HTERT RPE-1 (cell line): ENCODE results near the gene METTL15.
"Not testable (repeated sequence)": the region's sequence is repeated elsewhere in the genome, so short reads cannot be mapped to it uniquely, and the experiment has no call there.

Experiments
- in situ Hi-C: fragments of 300-500 bp; cut with MboI; formaldehyde crosslinking; loops from 4 replicates; pipeline ENCODE4 v1.14.3; 2020; ENCODE audit warnings: low sequenced_read_pairs

Gene METTL15

DNA sequence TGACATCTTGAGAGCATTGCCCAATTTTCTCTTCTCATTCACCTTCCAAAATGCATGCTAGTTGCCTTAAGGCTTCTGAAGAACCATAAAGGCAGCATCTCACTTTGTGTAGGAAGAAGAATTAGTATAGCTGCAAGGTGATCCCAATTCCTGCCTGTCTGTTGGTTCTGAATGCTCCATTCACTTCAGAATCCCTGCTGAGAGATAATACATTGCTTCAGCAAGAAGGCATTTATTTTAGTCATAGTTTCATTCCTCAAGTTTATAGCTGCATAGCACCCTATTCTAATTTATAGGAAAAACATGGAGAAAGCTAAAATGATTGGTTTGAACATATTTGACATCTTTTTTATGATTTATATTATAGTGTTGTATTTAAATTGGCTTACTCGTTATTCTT, 181.3 kb downstream of the METTL15 start:
- in situ Hi-C loops, result no loop called here

GRCh38 chr11:28290995-28291394, 182.8 kb downstream of the METTL15 start:
- in situ Hi-C loops, result not testable (repeated sequence)

GRCh38 chr11:28296426-28296825, 188.2 kb downstream of the METTL15 start:
- in situ Hi-C loops, result no loop called here

DNA sequence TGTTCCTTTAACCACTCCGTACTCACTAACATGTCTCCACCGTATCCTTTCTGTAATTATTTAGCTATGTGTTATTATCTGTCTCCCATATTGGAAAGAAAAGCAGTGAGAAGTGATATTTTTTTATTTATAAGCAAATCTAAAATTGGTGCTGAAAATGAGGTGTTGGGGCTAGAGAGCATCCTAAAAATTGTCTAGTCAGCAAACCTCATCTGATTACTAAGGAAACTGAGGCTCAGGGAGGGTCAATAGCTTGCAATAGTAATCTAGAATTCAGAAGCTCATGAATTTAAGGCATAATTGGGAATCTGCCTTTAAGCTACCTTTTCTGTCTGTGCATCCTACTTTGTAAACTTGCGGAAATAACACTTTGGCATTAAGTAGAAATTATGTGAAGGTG, 190.0 kb downstream of the METTL15 start:
- in situ Hi-C loops, result no loop called here

DNA sequence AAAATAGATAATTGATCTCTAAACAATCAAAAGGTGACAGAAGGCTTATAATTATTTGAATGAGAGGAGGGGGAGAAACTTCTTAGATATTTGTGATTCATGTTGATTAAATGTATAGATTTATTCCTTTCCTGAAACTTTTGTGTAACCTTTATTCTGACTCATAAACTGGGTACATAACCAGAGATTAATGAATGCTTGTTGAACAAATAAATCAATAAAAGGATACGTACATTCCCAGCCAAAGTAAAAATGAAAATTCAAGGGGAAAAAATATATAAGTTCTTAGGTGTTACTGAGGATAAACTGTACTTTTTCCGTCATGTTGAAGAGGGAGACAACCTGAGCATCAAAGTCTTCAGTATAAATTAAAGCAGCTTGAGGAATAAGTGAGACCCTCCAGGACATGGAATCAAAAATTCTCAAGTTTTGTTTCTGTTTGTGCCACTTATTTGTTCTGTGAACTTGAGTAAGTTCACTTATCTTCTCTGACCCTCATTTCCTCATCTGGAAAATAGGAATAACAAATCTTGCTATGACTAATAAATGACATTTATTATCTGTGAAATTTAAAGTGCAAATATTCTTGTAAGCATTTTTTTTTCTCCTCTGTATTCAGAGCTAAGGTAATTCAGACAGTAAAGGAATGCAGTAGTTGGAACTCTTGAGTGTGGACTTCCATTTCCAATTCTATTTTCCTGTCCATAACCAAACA, 195.4 kb downstream of the METTL15 start:
- in situ Hi-C loops, result no loop called here

GRCh38 chr11:28315440-28315839, 207.3 kb downstream of the METTL15 start:
- in situ Hi-C loops, result no loop called here

DNA sequence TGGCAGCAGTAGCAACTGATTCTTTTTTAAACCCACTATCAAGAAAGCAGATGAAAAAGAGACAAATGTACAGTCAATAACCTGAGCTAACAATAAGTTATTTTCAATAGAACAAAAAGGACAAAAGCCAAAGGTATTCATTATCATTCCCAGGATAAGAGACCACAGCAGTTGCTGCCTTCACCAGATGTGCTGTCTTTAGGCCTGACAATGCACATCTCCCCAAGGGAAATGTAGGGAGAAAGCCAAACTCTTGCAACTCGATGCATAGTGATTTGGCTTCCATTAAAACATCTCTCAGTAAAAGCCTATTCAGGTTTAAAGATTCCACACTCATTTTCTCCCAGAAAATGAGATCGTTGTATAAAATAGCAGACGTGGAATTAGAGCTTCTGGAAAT, 210.7 kb downstream of the METTL15 start:
- in situ Hi-C loops, result no loop called here

- in situ Hi-C loops, result no loop called here
These were observed 215.4 kb downstream of the METTL15 start for GRCh38 chr11:28323621-28324020.

GRCh38 chr11:28332393-28332792, 224.2 kb downstream of the METTL15 start:
- in situ Hi-C loops, result not testable (repeated sequence)

DNA sequence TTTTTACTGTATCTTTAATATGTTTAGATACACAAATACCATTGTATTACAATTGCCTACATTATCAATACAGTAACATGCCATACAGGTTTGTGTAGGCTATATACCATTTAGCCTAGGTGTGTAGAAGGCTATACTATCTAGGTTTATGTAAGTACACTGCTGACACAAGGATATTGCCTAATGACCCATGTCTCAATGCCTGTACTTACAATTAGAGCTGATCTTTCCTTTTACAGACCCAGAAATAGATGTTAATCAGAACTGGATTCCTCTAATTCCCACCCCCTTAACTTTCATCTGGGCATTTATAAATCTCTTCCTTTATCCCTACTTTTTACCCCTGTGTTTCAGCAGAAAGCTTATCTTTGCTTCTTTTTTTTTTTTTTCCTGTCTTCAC, 229.5 kb downstream of the METTL15 start:
- in situ Hi-C loops, result no loop called here

DNA sequence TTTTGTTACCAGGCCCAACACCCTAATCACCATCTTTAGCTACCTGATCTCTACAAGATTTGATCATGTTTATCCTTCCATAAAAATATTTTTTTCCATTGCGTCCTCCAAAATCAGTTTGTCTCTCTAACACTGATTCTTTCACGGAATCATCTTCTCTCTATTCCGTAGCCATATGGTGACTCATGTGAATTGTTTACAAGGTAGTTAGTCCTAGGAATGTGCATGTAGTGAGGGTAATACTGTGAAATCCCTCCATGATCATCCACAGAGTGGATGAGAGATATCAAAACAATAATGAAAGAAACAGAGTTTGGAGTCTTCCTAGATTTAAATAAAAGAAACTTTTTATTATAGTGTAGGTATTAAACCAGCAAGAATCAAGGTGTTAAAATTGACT, 230.2 kb downstream of the METTL15 start:
- in situ Hi-C loops, result no loop called here

DNA sequence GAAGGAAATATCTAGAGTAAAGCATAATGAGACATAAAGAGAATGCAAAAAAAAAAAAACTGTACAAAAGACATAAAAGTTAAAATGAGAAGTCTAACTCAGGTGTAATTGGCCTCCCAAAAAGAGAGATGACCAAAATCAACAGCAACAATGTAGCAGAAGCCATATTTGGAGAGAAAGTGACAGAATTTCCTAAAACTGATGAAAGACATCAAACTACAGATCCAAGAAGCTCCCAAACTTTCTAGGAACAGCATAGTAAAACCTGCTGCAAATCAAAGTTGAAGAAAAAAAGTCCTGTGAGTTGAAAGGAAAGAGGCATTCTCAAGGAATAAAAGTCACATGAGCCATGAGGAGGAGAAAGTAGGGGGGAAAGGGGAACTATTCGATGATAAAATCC, 231.3 kb downstream of the METTL15 start:
- in situ Hi-C loops, result no loop called here

GRCh38 chr11:28342716-28343115, 234.5 kb downstream of the METTL15 start:
- in situ Hi-C loops, result no loop called here

GRCh38 chr11:28343304-28344233, 235.4 kb downstream of the METTL15 start:
- in situ Hi-C loops, result no loop called here

DNA sequence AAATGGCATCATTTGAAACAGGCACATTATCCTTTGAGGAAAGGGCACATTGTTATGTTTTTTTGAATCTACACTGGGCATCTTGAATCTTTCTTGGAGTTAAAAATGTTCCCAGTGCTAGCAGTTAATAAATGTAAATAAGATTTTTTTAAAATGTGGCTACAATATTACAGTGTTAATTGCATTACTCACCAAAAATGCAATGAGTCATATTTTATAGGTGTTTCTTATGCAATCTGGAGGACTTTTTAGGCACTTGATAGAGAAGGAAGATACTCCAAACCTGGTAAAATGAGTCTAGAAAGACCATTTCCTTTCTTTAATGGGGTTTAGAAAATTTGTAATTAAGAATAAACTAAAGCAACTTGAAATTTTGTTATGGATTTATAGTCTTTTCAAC, 238.0 kb downstream of the METTL15 start:
- in situ Hi-C loops, result no loop called here

DNA sequence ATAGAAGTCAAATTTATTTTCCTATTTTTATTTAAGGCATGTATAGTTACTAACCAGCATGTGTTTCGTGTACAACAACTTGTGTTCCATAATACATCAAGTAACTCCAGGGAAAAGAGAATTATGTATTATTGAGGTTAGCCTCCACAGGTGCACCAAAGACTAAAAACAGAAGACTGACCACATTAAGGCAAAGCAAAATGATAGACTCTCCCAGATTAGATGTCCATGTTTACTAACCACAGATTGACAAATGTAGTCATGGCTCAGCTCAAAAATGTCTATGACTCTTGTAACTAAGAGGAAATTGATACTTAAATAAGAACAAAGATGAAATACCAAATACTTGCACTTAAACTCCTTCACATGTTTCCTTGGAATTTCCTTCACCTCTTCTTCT, 238.5 kb downstream of the METTL15 start:
- in situ Hi-C loops, result no loop called here

- in situ Hi-C loops, result no loop called here
These were observed 239.2 kb downstream of the METTL15 start for GRCh38 chr11:28347371-28347770.

DNA sequence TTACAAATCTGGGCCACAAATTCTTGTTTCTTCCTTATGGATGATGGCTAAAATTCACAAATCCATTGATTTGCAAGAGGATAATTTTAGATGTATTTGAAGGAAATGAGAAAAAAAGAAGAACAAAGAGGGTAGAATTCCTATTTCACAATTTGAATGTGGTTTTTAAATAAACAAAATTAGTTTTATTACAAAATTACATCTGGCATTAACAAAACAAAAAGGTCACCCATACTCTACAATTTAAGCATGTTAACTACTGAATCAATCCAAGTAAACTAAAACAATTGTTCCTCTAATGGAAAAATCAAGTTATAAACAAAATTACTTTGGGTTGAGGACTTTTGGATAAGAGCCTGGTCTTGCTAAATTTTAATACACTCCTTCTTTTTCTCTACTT, 242.0 kb downstream of the METTL15 start:
- in situ Hi-C loops, result no loop called here

DNA sequence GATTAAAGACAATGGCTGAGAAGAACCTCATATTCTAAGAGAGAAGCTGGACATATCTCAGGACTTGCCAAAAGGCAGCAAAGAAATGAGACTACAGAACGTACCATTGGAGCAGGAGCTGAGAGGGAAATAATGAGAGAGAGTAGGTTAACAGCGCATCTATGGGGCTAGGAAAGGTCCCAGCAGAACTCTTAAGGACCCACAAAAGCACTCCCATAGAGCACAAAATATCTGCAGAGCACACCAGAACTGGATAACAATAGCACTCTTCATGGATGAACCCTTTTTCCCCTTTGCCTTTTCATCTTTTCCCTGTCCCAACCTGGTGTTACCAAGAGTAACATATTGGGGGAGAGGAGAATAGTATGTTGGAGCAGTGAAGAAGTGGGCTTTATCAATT, 245.8 kb downstream of the METTL15 start:
- in situ Hi-C loops, result no loop called here

DNA sequence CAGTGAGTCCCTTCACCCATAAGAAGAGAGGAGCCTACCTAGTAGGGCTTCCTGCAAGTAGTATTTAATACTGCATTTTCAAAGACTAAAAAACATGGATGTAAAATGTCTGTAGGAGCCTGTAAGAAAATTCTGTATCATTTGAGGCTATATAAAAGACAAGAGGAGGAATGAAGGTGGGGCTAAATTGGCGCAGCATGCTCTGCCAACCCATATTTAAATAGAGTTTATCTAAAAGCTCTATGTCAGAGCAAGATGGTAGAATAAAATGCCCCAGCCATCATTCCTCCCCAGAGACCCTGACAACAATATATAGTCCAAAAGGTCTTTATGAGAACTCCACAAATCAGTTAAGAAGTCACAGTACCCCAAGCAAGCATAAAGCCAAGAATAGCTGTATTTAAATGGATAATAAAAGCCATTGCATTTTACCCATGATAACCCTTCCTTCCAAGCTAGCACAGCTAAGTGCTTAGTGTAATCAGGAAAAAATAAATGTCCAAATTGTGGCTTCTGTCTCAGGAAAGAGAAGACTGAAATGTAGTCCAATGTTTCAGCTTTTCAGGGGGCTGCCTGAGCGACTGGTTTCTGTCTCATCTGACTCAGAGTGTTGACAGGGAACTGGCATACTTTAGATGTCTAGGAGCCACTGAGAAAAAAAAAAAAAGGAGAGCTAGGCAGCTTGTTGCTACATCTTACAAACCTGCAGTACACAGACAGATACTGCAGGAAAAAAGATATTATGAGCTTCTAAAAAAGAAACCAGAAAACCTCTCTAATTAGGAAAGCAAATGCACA, 258.6 kb downstream of the METTL15 start:
- in situ Hi-C loops, result no loop called here

DNA sequence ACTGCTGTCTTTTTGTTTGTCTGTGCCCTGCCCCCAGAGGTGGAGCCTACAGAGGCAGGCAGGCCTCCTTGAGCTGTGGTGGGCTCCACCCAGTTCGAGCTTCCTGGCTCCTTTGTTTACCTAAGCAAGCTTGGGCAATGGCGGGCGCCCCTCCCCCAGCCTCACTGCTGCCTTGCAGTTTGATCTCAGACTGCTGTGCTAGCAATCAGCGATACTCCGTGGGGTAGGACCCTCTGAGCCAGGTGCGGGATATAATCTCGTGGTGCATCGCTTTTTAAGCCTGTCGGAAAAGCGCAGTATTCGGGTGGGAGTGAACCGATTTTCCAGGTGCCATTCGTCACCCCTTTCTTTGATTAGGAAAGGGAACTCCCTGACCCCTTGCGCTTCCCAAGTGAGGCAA, 269.9 kb downstream of the METTL15 start:
- in situ Hi-C loops, result not testable (repeated sequence)
